ENCODE measurements around the gene NAV3.

- TF ChIP-seq CTCF (IDR thresholded peaks at IDR 0.05): no peak
- TF ChIP-seq POLR2A (IDR thresholded peaks at IDR 0.05): no peak
These were observed 288.7 kb downstream of the NAV3 start for GRCh38 chr12:78119351-78119918.

Measured in prostate gland (tissue), 2 donors.